Endometrial microvascular endothelial cells (primary cell): Measurements from ENCODE around the gene DNAJC11. TPM values are rescaled to one million over a fixed set of nuclear protein-coding genes. Genes with fewer than 3 reads are reported as not detected.

ENCODE experiments used
- in situ Hi-C: cut with HindIII; loops from 2 replicates; pipeline ENCODE4 v1.10.0; 2017; ENCODE audit warnings: low sequenced_read_pairs, low pct_unique_long_range_greater_than_20kb; ENCODE audit errors: inconsistent ontology term
- total RNA-seq: library from RNA; depleted of rRNA; stranded (reverse); fragments of >200 nt; gene quantifications from one replicate; pipeline ENCODE4 v1.2.3, GENCODE V29; 2015; ENCODE audit errors: inconsistent ontology term

The DNAJC11 gene
- total RNA-seq, 1 donor from 2014 or later = 38.1 TPM

GRCh38 chr1:6592865-6593593 is 108.6 kb downstream of the DNAJC11 start:
- in situ Hi-C loops = no loop called here

GRCh38 chr1:6592441-6592840 is 109.2 kb downstream of the DNAJC11 start:
- in situ Hi-C loops = no loop called here

- in situ Hi-C loops = no loop called here
These were observed 110.0 kb downstream of the DNAJC11 start for GRCh38 chr1:6591644-6592043.

GRCh38 chr1:6591222-6591621 is 110.4 kb downstream of the DNAJC11 start:
- in situ Hi-C loops = no loop called here

- in situ Hi-C loops = no loop called here
These were observed 111.6 kb downstream of the DNAJC11 start for GRCh38 chr1:6590046-6590445.

GRCh38 chr1:6588893-6589520 is 112.6 kb downstream of the DNAJC11 start:
- in situ Hi-C loops = no loop called here

GRCh38 chr1:6588128-6588892 is 113.3 kb downstream of the DNAJC11 start:
- in situ Hi-C loops = no loop called here

- in situ Hi-C loops = no loop called here
These were observed 114.2 kb downstream of the DNAJC11 start for GRCh38 chr1:6587261-6588005.

GRCh38 chr1:6586404-6586816 is 115.2 kb downstream of the DNAJC11 start:
- in situ Hi-C loops = no loop called here

- in situ Hi-C loops = no loop called here
These were observed 115.8 kb downstream of the DNAJC11 start for GRCh38 chr1:6585841-6586240.

GRCh38 chr1:6585081-6585722 is 116.4 kb downstream of the DNAJC11 start:
- in situ Hi-C loops = no loop called here

Other genes starting within 250 kb of the DNAJC11 start
- gene TNFRSF25, start 235.6 kb downstream of the DNAJC11 start, total RNA-seq = 5.9 TPM
- gene PLEKHG5, start 210.1 kb downstream of the DNAJC11 start, total RNA-seq = 27.6 TPM
- 44.9 TPM for gene NOL9, start 147.3 kb downstream of the DNAJC11 start, total RNA-seq
- gene TAS1R1, start 146.5 kb downstream of the DNAJC11 start, total RNA-seq = not detected
- 9.1 TPM for gene ZBTB48, start 121.8 kb downstream of the DNAJC11 start, total RNA-seq
- gene KLHL21, start 98.9 kb downstream of the DNAJC11 start, total RNA-seq = 47.0 TPM
- 6.9 TPM for gene PHF13, start 88.1 kb downstream of the DNAJC11 start, total RNA-seq
- 30.4 TPM for gene THAP3, start 76.9 kb downstream of the DNAJC11 start, total RNA-seq
- gene CAMTA1, start 83.6 kb upstream of the DNAJC11 start, total RNA-seq = 89.0 TPM